Liver (tissue), 9 donors: ENCODE data around the gene FRG2C. TPM values are rescaled to one million over a fixed set of nuclear protein-coding genes. Genes with fewer than 3 reads are reported as not detected.
"Not testable (repeated sequence)": the region's sequence is repeated elsewhere in the genome, so short reads cannot be mapped to it uniquely, and the experiment has no call there.

ENCODE experiments used
- DNase-seq: peaks from one replicate; pipeline ENCODE4 v3.0.0-alpha.2; 2017; ENCODE audit warnings: low spot score
- H3K27ac ChIP-seq, 2 donors: one replicate each; pipeline ENCODE4 v1.7.0; 2013; ENCODE audit warnings: inconsistent platforms in 2 of 2, low read length in 2 of 2, control low read depth in 1 of 2, low read depth in 1 of 2, mild to moderate bottlenecking in 1 of 2
- H3K27me3 ChIP-seq, 4 donors: one replicate each; pipeline versions ENCODE4 v1.6.1 to v1.7.0; 2013; ENCODE audit warnings: low read length in 3 of 4, inconsistent platforms in 1 of 4, mild to moderate bottlenecking in 1 of 4, moderate library complexity in 1 of 4; ENCODE audit not compliant: control insufficient read depth in 4 of 4, insufficient read depth in 4 of 4
- H3K36me3 ChIP-seq, 4 donors: one replicate each; pipeline versions ENCODE4 v1.6.1 to v1.7.0; 2013; ENCODE audit warnings: low read length in 3 of 4, mild to moderate bottlenecking in 3 of 4, low read depth in 1 of 4, moderate library complexity in 1 of 4; ENCODE audit not compliant: control insufficient read depth in 4 of 4, insufficient read depth in 3 of 4
- H3K4me1 ChIP-seq, 4 donors: one replicate each; pipeline versions ENCODE4 v1.6.1 to v1.7.0; 2013; ENCODE audit warnings: low read length in 3 of 4, mild to moderate bottlenecking in 3 of 4, moderate library complexity in 1 of 4; ENCODE audit not compliant: control insufficient read depth in 4 of 4, insufficient read depth in 4 of 4
- H3K4me3 ChIP-seq, 3 donors: one replicate each; pipeline versions ENCODE4 v1.6.1 to v1.7.0; 2013; ENCODE audit warnings: low read length in 3 of 3, control low read depth in 1 of 3, low read depth in 1 of 3, mild to moderate bottlenecking in 1 of 3
- H3K9ac ChIP-seq, 2 donors: one replicate each; pipeline ENCODE4 v1.7.0; 2013; ENCODE audit warnings: low read length in 2 of 2, mild to moderate bottlenecking in 2 of 2, moderate library complexity in 2 of 2, control low read depth in 1 of 2, low read depth in 1 of 2
- H3K9me3 ChIP-seq, 4 donors: one replicate each; pipeline versions ENCODE4 v1.6.1 to v1.7.0; 2013; ENCODE audit warnings: low read length in 3 of 4; ENCODE audit not compliant: control insufficient read depth in 4 of 4
- HNF4A ChIP-seq, 2 donors: conservative IDR thresholded peaks; 2 replicates each; pipeline ENCODE4 v1.6.1; 2016; ENCODE audit warnings: antibody characterized with exemption in 2 of 2, mild to moderate bottlenecking in 2 of 2
- RAD21 ChIP-seq, 2 donors: IDR thresholded peaks; 2 replicates each; pipeline ENCODE4 v1.6.1; 2016; ENCODE audit warnings: antibody characterized with exemption in 2 of 2, mild to moderate bottlenecking in 2 of 2
- WGBS: extraction: QIAGEN DNeasy Blood & Tissue Kit; methylation state at CpG from one replicate; pipeline ENCODE4 v1.1.7; 2013; 5-methylcytosine and 5-hydroxymethylcytosine counted together
- polyA plus RNA-seq, 2 donors: library from polyadenylated mRNA; stranded (reverse) in 1 of 2; unstranded in 1 of 2; fragments of 200-250 nt in 1 of 2; fragments of >200 nt in 1 of 2; fragmentation: Nextera tagmentation in 1 of 2; extraction: Ambion mirVana in 1 of 2; gene quantifications; one replicate each; pipeline versions ENCODE4 v1.2.1 to v1.2.3, GENCODE V29; 2013 to 2015
- total RNA-seq, 2 donors: library from RNA; depleted of rRNA; stranded (reverse); fragments of >200 nt; gene quantifications; one replicate each; pipeline ENCODE4 v1.2.3, GENCODE V29; 2014
- TF ChIP-seq, protein P1 (sequence below): fragments of 150-350 bp; IDR thresholded peaks from 2 replicates; pipeline ENCODE4 v1.5.1; 2017; ENCODE audit warnings: improper control_type of control experiment, low read depth, low read length; ENCODE audit not compliant: missing input control
- TF ChIP-seq, protein P2 (sequence below): IDR thresholded peaks from 2 replicates; pipeline ENCODE4 v1.6.1; 2016; ENCODE audit warnings: antibody characterized with exemption, mild to moderate bottlenecking
- donor health status: healthy.
- donor health status: healthy.
- donor health status: healthy.
- donor health status: healthy.
- donor health status: healthy.

FRG2C gene
- total and polyA plus RNA-seq, 4 donors = not detected

- H3K9me3 ChIP-seq, H3K36me3 ChIP-seq, DNase-seq, H3K27me3 ChIP-seq, H3K9ac ChIP-seq, H3K4me1 ChIP-seq: not testable (repeated sequence)
- TF ChIP-seq RAD21 (IDR thresholded peaks at IDR 0.05) = peak; percentile 77
- TF ChIP-seq, protein P1, sequence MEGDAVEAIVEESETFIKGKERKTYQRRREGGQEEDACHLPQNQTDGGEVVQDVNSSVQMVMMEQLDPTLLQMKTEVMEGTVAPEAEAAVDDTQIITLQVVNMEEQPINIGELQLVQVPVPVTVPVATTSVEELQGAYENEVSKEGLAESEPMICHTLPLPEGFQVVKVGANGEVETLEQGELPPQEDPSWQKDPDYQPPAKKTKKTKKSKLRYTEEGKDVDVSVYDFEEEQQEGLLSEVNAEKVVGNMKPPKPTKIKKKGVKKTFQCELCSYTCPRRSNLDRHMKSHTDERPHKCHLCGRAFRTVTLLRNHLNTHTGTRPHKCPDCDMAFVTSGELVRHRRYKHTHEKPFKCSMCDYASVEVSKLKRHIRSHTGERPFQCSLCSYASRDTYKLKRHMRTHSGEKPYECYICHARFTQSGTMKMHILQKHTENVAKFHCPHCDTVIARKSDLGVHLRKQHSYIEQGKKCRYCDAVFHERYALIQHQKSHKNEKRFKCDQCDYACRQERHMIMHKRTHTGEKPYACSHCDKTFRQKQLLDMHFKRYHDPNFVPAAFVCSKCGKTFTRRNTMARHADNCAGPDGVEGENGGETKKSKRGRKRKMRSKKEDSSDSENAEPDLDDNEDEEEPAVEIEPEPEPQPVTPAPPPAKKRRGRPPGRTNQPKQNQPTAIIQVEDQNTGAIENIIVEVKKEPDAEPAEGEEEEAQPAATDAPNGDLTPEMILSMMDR = peak; percentile 39
- 29% methylated on average over 20 of the region's 20 CpGs for WGBS
- Histone ChIP-seq H3K27ac (peak overlapping the region in 1 of 2 donors; percentile 53), H3K4me3 (peak overlapping the region in 2 of 3 donors; percentile 18 to 35)
Observed at GRCh38 chr3:75643031-75643800, 20.9 kb upstream of the FRG2C start.

GRCh38 chr3:75645548-75645947 is 18.6 kb upstream of the FRG2C start:
- H3K36me3 ChIP-seq, H3K27ac ChIP-seq, H3K4me1 ChIP-seq, H3K27me3 ChIP-seq, H3K4me3 ChIP-seq, H3K9ac ChIP-seq, DNase-seq, H3K9me3 ChIP-seq: not testable (repeated sequence)
- 64% methylated on average over 4 of the region's 4 CpGs for WGBS

DNA sequence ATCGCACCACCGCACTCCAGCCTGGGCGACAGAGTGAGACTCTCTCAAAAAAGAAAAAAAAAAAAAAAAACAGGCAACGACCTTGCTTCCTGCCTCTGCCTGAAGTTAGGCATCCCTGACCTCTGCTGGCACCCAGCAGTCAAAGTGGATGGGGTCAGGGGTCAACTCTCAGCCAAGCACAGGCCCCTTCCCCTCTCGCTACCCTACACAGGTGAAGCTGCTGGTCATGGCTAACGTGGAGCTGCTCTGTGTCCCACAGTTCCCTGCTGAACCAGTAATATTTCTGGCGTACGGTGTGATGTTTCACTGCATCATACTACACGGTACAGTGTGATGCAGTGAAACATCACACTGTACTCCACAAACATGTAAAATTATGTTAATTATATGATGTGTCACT is 13.9 kb upstream of the FRG2C start:
- no peaks in the 10 kb centered on the region for H3K27me3 ChIP-seq
- 74% methylated on average over 9 of the region's 9 CpGs for WGBS
- H3K4me3 ChIP-seq = no peak overlapping the region
- no peaks in the 10 kb centered on the region for H3K36me3 ChIP-seq
- DNase-seq = no peak
- H3K9ac ChIP-seq = no peak overlapping the region
- TF ChIP-seq, protein P2, sequence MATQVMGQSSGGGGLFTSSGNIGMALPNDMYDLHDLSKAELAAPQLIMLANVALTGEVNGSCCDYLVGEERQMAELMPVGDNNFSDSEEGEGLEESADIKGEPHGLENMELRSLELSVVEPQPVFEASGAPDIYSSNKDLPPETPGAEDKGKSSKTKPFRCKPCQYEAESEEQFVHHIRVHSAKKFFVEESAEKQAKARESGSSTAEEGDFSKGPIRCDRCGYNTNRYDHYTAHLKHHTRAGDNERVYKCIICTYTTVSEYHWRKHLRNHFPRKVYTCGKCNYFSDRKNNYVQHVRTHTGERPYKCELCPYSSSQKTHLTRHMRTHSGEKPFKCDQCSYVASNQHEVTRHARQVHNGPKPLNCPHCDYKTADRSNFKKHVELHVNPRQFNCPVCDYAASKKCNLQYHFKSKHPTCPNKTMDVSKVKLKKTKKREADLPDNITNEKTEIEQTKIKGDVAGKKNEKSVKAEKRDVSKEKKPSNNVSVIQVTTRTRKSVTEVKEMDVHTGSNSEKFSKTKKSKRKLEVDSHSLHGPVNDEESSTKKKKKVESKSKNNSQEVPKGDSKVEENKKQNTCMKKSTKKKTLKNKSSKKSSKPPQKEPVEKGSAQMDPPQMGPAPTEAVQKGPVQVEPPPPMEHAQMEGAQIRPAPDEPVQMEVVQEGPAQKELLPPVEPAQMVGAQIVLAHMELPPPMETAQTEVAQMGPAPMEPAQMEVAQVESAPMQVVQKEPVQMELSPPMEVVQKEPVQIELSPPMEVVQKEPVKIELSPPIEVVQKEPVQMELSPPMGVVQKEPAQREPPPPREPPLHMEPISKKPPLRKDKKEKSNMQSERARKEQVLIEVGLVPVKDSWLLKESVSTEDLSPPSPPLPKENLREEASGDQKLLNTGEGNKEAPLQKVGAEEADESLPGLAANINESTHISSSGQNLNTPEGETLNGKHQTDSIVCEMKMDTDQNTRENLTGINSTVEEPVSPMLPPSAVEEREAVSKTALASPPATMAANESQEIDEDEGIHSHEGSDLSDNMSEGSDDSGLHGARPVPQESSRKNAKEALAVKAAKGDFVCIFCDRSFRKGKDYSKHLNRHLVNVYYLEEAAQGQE = no peak
- TF ChIP-seq HNF4A (conservative IDR thresholded peaks at IDR 0.05) = no peak
- no peaks in the 10 kb centered on the region for H3K9me3 ChIP-seq
- no peaks in the 10 kb centered on the region for H3K4me1 ChIP-seq
- no peak overlapping the region for H3K27ac ChIP-seq

DNA sequence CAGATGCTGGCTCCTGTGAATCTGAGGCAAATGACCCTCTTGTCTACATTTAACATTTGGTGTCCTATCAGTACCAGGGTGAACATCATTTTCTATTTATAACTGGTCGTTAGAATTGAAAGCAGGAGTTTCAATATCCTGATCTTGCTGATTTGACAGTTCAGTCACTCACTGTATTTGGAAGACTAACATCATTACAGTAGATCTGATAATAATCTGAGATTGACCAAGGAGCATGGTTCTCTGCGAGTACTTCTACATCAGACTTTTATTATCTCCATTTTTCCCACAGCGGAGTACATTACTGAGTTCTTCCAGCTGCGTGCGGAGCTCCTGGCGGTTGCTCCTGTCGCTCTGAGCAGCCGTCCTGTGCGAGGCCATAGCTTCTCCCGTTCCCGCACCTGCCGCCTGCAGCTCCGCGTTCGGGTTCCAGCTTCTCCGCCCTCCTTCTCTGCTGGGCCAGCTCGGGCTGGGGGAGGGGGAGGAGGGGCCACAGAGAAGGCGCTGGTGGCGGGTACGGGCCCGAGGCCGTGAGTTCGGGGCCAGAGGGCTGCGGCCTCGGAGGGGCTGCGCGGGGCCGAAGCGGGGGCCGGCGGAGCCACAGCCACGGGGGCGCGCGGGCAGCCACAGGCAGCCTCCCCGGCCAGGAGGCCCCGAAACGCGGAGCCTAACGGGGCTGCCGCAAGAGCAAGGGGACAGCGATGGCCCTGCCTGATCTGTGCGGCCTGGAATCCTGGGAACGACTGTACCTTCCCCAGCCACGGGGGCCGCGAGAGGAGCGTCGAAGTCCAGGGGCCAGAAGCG is 8.8 kb upstream of the FRG2C start:
- not testable (repeated sequence) for H3K36me3 ChIP-seq, H3K4me3 ChIP-seq, H3K27me3 ChIP-seq, DNase-seq, H3K9ac ChIP-seq, H3K9me3 ChIP-seq, H3K4me1 ChIP-seq, H3K27ac ChIP-seq
- 24% methylated on average over 50 of the region's 50 CpGs for WGBS

- H3K9ac ChIP-seq, H3K27ac ChIP-seq, H3K4me3 ChIP-seq, H3K27me3 ChIP-seq, DNase-seq, H3K36me3 ChIP-seq, H3K9me3 ChIP-seq, H3K4me1 ChIP-seq: not testable (repeated sequence)
- WGBS = 37% methylated on average over 7 of the region's 7 CpGs
Observed at GRCh38 chr3:75655956-75656355, 8.2 kb upstream of the FRG2C start.
